ENCODE data around the gene CNTN1.

CNTN1 gene

DNA sequence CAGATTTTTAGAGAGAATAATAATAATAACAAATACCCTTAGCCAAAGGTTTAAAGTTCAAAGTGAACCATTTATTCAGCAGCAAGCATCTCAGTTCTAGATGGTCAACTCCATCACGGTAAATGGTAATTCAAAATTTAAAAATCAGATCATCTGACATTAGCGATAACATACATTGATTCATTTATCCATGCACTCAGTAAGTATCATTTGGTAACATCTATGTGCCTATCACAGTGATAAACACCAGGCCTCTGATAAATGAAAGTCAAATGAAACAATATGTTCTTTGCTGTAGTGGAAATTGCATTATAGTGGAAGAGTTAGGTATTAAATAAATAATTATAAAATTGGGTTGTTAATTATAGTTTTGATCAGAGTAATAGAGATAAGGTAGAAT, 108.8 kb downstream of the CNTN1 start:
- no peaks in the 10 kb centered on the region for H3K9me3 ChIP-seq (ENCODE audit: severe bottlenecking)
- no peaks in the 10 kb centered on the region for H3K36me3 ChIP-seq
- no peak for DNase-seq
- TF ChIP-seq, protein P1, sequence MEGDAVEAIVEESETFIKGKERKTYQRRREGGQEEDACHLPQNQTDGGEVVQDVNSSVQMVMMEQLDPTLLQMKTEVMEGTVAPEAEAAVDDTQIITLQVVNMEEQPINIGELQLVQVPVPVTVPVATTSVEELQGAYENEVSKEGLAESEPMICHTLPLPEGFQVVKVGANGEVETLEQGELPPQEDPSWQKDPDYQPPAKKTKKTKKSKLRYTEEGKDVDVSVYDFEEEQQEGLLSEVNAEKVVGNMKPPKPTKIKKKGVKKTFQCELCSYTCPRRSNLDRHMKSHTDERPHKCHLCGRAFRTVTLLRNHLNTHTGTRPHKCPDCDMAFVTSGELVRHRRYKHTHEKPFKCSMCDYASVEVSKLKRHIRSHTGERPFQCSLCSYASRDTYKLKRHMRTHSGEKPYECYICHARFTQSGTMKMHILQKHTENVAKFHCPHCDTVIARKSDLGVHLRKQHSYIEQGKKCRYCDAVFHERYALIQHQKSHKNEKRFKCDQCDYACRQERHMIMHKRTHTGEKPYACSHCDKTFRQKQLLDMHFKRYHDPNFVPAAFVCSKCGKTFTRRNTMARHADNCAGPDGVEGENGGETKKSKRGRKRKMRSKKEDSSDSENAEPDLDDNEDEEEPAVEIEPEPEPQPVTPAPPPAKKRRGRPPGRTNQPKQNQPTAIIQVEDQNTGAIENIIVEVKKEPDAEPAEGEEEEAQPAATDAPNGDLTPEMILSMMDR (IDR thresholded peaks at IDR 0.05; ENCODE audit: low read depth, low read length) = no peak
- H3K4me3 ChIP-seq (ENCODE audit: low read depth, low read length) = no peak overlapping the region
- no peaks in the 10 kb centered on the region for H3K27me3 ChIP-seq (ENCODE audit: insufficient read depth, low read depth, severe bottlenecking)
- H3K27ac ChIP-seq = no peak overlapping the region

DNA sequence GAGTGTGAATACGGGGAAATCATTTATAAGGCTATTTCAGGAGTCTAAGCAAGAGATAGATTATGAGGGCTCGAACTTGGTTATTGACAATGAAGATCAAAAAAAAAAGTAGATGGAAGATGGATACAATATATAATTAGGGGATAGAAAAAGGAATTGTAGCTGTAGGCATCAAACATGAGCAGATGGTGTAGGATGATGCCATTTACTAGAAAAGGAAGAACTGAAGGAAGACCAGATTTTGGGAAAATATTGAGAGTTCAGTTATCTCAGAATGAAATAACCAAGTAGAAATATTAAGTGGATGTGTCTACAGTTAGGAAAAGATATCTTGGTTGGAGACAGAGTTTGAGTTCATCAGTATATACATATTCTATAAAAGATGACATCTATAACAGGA, 109.6 kb downstream of the CNTN1 start:
- no peaks in the 10 kb centered on the region for H3K36me3 ChIP-seq
- H3K4me3 ChIP-seq (ENCODE audit: low read depth, low read length) = no peak overlapping the region
- H3K27ac ChIP-seq = no peak overlapping the region
- DNase-seq = no peak
- TF ChIP-seq, protein P1 (IDR thresholded peaks at IDR 0.05; ENCODE audit: low read depth, low read length) = no peak
- no peaks in the 10 kb centered on the region for H3K27me3 ChIP-seq (ENCODE audit: insufficient read depth, low read depth, severe bottlenecking)
- H3K9me3 ChIP-seq (ENCODE audit: severe bottlenecking) = no peaks in the 10 kb centered on the region

DNA sequence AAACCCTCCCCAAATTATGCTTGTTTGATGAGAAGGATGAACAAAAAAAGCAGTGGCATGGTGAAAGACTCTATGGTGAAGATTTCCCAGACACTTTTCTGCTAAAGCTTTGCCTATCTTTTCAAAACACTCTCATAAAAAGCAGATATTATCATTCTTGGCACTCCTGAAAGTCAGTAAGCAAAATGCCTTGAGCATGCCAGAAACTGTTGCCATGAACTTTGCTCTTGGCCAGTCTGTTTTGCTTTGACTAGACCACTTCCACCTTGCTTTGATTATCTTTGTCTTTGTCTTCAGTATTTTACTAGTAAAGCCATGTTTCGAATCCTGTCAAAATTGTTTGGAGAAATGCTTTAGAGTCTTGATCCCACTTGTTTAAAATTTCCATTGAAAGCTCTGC, 110.4 kb downstream of the CNTN1 start:
- TF ChIP-seq, protein P1 (IDR thresholded peaks at IDR 0.05; ENCODE audit: low read depth, low read length) = no peak
- H3K27ac ChIP-seq = no peak overlapping the region
- no peak for DNase-seq
- no peak overlapping the region for H3K4me3 ChIP-seq (ENCODE audit: low read depth, low read length)
- H3K9me3 ChIP-seq (ENCODE audit: severe bottlenecking) = no peaks in the 10 kb centered on the region
- no peaks in the 10 kb centered on the region for H3K36me3 ChIP-seq
- no peaks in the 10 kb centered on the region for H3K27me3 ChIP-seq (ENCODE audit: insufficient read depth, low read depth, severe bottlenecking)

DNA sequence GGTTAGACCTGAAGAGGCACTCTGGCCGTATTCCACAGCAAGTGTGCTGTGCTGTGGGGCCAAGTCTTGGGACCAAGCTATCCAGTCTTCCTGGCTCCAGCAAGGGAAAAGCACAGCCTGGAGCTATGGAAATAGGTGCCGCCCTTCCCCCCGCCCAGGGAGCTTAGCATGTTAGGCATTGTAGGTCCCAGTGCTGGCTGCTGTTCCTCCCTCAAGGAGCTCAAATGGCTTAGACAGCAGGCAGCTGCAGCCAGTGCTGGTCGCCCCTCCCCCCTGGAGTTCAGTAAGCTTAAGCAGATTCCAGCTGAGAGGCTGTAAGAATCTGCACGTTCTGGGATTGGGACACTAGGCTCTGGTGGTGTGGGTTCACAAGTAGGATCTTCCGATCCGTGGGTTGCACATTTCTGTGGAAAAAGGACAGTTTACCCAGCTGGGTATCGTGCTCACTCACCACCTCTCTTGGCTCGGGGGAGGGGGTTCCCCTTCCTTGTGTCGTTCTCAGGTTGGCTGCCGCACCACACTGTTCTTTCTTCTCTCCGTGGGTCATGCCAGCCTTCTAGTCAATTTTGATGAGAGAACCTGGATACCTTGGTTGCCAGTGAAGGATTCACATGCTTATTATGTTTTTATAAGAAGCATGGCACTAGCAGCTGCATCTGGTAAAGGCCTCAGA, 127.3 kb downstream of the CNTN1 start:
- peak overlapping the region; percentile 76 for H3K27ac ChIP-seq
- no peaks in the 10 kb centered on the region for H3K36me3 ChIP-seq
- peaks cover 3% of the 10 kb centered on the region for H3K9me3 ChIP-seq (ENCODE audit: severe bottlenecking)
- TF ChIP-seq, protein P1 (IDR thresholded peaks at IDR 0.05; ENCODE audit: low read depth, low read length) = no peak
- no peaks in the 10 kb centered on the region for H3K27me3 ChIP-seq (ENCODE audit: insufficient read depth, low read depth, severe bottlenecking)
- peak; percentile 98 for DNase-seq
- peak overlapping the region; percentile 17 for H3K4me3 ChIP-seq (ENCODE audit: low read depth, low read length)

DNA sequence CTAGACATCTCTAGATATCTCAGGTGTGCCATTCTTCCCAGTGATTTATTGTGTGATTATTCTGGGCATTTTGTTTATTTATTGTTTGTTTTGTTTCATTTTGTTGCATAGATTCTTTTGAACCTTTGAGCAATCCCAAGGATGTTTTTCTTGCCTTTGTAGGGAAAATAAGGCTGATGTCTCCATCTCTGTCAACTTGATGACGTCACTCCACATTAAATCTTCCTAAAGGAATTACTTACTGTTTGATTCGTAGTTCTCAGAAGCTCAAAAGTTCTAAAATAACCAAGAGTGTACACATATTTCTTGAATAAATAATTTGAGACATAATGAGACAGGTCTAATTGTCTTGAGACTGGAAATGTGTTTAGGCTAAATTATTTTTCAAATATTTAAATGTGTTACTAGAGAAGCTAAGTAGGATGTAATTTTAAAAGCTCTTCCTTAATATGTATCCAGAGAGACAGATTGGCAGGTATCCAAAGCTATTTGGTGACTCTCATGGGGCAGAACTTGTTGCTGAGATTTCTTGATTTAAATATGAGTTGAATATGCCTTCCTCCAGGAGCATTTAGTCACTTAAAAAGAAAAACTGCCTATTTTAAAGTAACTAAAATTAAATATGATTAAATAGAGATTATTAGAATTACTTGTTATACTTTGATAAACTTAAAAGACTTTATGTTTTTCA, 128.7 kb downstream of the CNTN1 start:
- H3K27me3 ChIP-seq (ENCODE audit: insufficient read depth, low read depth, severe bottlenecking) = no peaks in the 10 kb centered on the region
- H3K27ac ChIP-seq = no peak overlapping the region
- no peak for DNase-seq
- no peaks in the 10 kb centered on the region for H3K36me3 ChIP-seq
- H3K9me3 ChIP-seq (ENCODE audit: severe bottlenecking) = peaks cover 3% of the 10 kb centered on the region
- H3K4me3 ChIP-seq (ENCODE audit: low read depth, low read length) = no peak overlapping the region
- TF ChIP-seq, protein P1 (IDR thresholded peaks at IDR 0.05; ENCODE audit: low read depth, low read length) = no peak
